Caco-2 (cell line): ENCODE data around the gene FAM216A. TPM values are rescaled to one million over a fixed set of nuclear protein-coding genes. Genes with fewer than 3 reads are reported as not detected.

Experiments
- BruUV-seq: library from RNA; stranded (reverse); fragments of 400-500 nt; replicated peaks from 2 replicates; lab custom pipeline; 2021; lab: Mats Ljungman, UMichigan
- CTCF ChIA-PET: fragments of 300-600 bp; sonication (Branson Sonifier 250); formaldehyde crosslinking; loops from one replicate; lab custom pipeline; 2022; ENCODE audit warnings: antibody characterized with exemption; lab: Charles Lee
- POLR2A ChIA-PET: fragments of 300-600 bp; sonication (Branson Sonifier 250); formaldehyde crosslinking; loops from one replicate; lab custom pipeline; 2022; ENCODE audit warnings: antibody characterized with exemption; lab: Charles Lee
- DNase-seq, 2 experiments: peaks; one replicate each; pipeline versions ENCODE4 v3.0.0 to v3.0.0-alpha.2; 2020 to 2022
- H3K27me3 ChIP-seq: replicated peaks from 2 replicates; pipeline ENCODE4 v1.6.0; 2011; ENCODE audit warnings: low read length; ENCODE audit not compliant: control insufficient read depth, insufficient read depth
- H3K36me3 ChIP-seq: 2 replicates; pipeline ENCODE4 v1.5.1; 2011; ENCODE audit warnings: low read length; ENCODE audit not compliant: control insufficient read depth, insufficient read depth
- H3K4me1 ChIP-seq: fragments of 250-450 bp; sonication (Bioruptor Pico); 2 replicates; pipeline ENCODE4 v1.5.1; 2020; ENCODE audit warnings: mild to moderate bottlenecking
- H3K4me3 ChIP-seq: 2 replicates; pipeline ENCODE4 v1.5.1; 2011; ENCODE audit warnings: low read depth, mild to moderate bottlenecking, control low read depth, low read length
- H3K9me3 ChIP-seq: fragments of 250-450 bp; sonication (Bioruptor Pico); 2 replicates; pipeline ENCODE4 v1.5.1; 2020; ENCODE audit warnings: mild to moderate bottlenecking, moderate library complexity
- H3K27ac Mint-ChIP-seq: one replicate; pipeline ENCODE4 v1.8.0; 2022; ENCODE audit warnings: mixed read lengths; ENCODE audit not compliant: unreplicated experiment
- H3K27me3 Mint-ChIP-seq: one replicate; pipeline ENCODE4 v1.8.0; 2022; ENCODE audit warnings: mixed read lengths; ENCODE audit not compliant: insufficient read depth, unreplicated experiment
- H3K36me3 Mint-ChIP-seq: one replicate; pipeline ENCODE4 v1.8.0; 2022; ENCODE audit warnings: mild to moderate bottlenecking, mixed read lengths; ENCODE audit not compliant: insufficient read depth, unreplicated experiment
- H3K4me1 Mint-ChIP-seq: one replicate; pipeline ENCODE4 v1.8.0; 2022; ENCODE audit warnings: low read depth, mixed read lengths; ENCODE audit not compliant: unreplicated experiment
- H3K4me3 Mint-ChIP-seq: one replicate; pipeline ENCODE4 v1.8.0; 2022; ENCODE audit warnings: mild to moderate bottlenecking, moderate library complexity, mixed read lengths; ENCODE audit not compliant: unreplicated experiment
- H3K9me3 Mint-ChIP-seq: one replicate; pipeline ENCODE4 v1.8.0; 2022; ENCODE audit warnings: mixed read lengths; ENCODE audit not compliant: unreplicated experiment
- intact Hi-C: fragments of 100-400 bp; cut with micrococcal nuclease; formaldehyde crosslinking; loops from one replicate; pipeline ENCODE4 v1.10.0; 2022; ENCODE audit not compliant: unreplicated experiment
- total RNA-seq: library from RNA; stranded (reverse); gene quantifications from 2 replicates; pipeline ENCODE4 v1.2.3, GENCODE V29; 2022
- TF ChIP-seq, protein P1 (sequence below), 2 experiments: fragments of 200-600 bp in 1 of 2; IDR thresholded peaks; 1 replicate in 1 of 2; 2 replicates in 1 of 2; pipeline versions ENCODE4 v1.5.1 to v1.8.0; 2011 to 2022; ENCODE audit warnings: antibody characterized with exemption in 1 of 2, control low read depth in 1 of 2, inconsistent platforms in 1 of 2, low read depth in 1 of 2, low read length in 1 of 2, mild to moderate bottlenecking in 1 of 2, moderate library complexity in 1 of 2; ENCODE audit not compliant: insufficient read depth in 1 of 2, severe bottlenecking in 1 of 2, unreplicated experiment in 1 of 2

The FAM216A gene
- total RNA-seq, 1 experiment from 2014 or later: 13.1 TPM

GRCh38 chr12:110501752-110502738 lies 33.4 kb downstream of the FAM216A start, which contains the start of the genes RAD9B and VPS29:
Gene RAD9B, plus strand, starts transcription at chr12:110502331. Its CDS starts 7 bp downstream, at chr12:110502338.
Gene VPS29, minus strand, starts transcription at chr12:110502111. Its CDS starts 60 bp downstream, at chr12:110502051.
- H3K9me3 Mint-ChIP-seq: no peaks in the 10 kb centered on the region
- H3K27me3 Mint-ChIP-seq: no peaks in the 10 kb centered on the region
- TF ChIP-seq, protein P1, sequence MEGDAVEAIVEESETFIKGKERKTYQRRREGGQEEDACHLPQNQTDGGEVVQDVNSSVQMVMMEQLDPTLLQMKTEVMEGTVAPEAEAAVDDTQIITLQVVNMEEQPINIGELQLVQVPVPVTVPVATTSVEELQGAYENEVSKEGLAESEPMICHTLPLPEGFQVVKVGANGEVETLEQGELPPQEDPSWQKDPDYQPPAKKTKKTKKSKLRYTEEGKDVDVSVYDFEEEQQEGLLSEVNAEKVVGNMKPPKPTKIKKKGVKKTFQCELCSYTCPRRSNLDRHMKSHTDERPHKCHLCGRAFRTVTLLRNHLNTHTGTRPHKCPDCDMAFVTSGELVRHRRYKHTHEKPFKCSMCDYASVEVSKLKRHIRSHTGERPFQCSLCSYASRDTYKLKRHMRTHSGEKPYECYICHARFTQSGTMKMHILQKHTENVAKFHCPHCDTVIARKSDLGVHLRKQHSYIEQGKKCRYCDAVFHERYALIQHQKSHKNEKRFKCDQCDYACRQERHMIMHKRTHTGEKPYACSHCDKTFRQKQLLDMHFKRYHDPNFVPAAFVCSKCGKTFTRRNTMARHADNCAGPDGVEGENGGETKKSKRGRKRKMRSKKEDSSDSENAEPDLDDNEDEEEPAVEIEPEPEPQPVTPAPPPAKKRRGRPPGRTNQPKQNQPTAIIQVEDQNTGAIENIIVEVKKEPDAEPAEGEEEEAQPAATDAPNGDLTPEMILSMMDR (IDR thresholded peaks at IDR 0.05; ENCODE audit: insufficient read depth in 1 of 2, low read depth in 1 of 2, low read length in 1 of 2, severe bottlenecking in 1 of 2, unreplicated experiment in 1 of 2): no peak
- intact Hi-C loops: loop anchor here (1.0 to 5.0 kb wide), 2 partner anchors 34 to 50 kb away; partner anchors contain the start of genes ARPC3, FAM216A and GPN3
- Histone ChIP-seq H3K27me3 (no peaks in the 10 kb centered on the region), H3K4me1 (peaks cover 21% of the 10 kb centered on the region), H3K9me3 (no peaks in the 10 kb centered on the region), H3K36me3 (no peaks in the 10 kb centered on the region), H3K4me3 (peak within 1 kb of the TSS; percentile 55)
- H3K4me1 Mint-ChIP-seq: no peaks in the 10 kb centered on the region
- peak; percentile 99 for DNase-seq
- BruUV-seq: TSS peak; percentile 94
- H3K4me3 Mint-ChIP-seq: peak within 1 kb of the TSS; percentile 95
- H3K27ac Mint-ChIP-seq: peak within 1 kb of the TSS; percentile 97
- H3K36me3 Mint-ChIP-seq: peaks cover 37% of the 10 kb centered on the region
- ChIA-PET POLR2A (interaction anchor here (0.5 to 5.5 kb wide), 5 partner anchors 31 to 204 kb away, joined by 3 to 36 read pairs (median 6); partner anchors contain the start of genes ARPC3, FAM216A and GPN3), CTCF (interaction anchor here (0.7 to 1.3 kb wide), 3 partner anchors 33 to 100 kb away, joined by 4 to 5 read pairs (median 4); partner anchors contain the start of genes FAM216A and GPN3)

DNA sequence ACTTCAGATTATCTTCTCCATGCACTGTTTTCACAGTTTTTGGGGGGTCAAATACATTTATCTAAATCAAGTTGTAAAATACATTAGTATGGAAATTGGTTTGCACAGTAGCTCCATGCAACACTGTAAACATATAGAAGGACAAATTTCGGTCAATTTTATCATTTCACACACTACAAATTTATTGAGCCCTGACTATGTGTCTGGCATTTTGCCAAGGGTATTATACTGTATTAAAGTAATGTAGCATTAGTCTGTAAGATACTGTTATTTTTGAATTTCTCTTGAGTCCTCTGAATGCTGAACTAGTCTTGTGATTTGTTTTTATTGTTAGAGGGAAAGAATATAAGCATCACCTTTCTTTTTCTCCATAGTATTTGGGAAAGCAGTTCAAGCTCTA lies 34.8 kb downstream of the FAM216A start:
- Histone ChIP-seq H3K9me3 (no peaks in the 10 kb centered on the region), H3K27me3 (no peaks in the 10 kb centered on the region), H3K4me1 (peaks cover 21% of the 10 kb centered on the region), H3K4me3 (no peak overlapping the region), H3K36me3 (no peaks in the 10 kb centered on the region)
- Mint-ChIP-seq H3K4me3 (no peak overlapping the region), H3K27me3 (no peaks in the 10 kb centered on the region), H3K27ac (peak overlapping the region; percentile 97), H3K36me3 (peaks cover 26% of the 10 kb centered on the region), H3K4me1 (no peaks in the 10 kb centered on the region), H3K9me3 (no peaks in the 10 kb centered on the region)
- TF ChIP-seq, protein P1 (IDR thresholded peaks at IDR 0.05; ENCODE audit: insufficient read depth in 1 of 2, low read depth in 1 of 2, low read length in 1 of 2, severe bottlenecking in 1 of 2, unreplicated experiment in 1 of 2): no peak
- CTCF ChIA-PET: interaction anchor here (0.6 to 1.3 kb wide), 3 partner anchors 54 to 98 kb away, joined by 3 to 12 read pairs (median 4); partner anchors contain the start of gene ARPC3
- intact Hi-C loops: loop anchor here (5.0 kb wide), 1 partner anchor 51 kb away; the partner anchor contains the start of gene ARPC3
- POLR2A ChIA-PET: interaction anchor here (5.5 kb wide), 1 partner anchor 35 kb away, joined by 36 read pairs; the partner anchor contains the start of genes FAM216A and GPN3
- no TSS peak for BruUV-seq
- no peak for DNase-seq

GRCh38 chr12:110505332-110505731 lies 36.7 kb downstream of the FAM216A start:
- H3K4me3 ChIP-seq: no peak overlapping the region
- no peaks in the 10 kb centered on the region for H3K9me3 ChIP-seq
- TF ChIP-seq, protein P1 (IDR thresholded peaks at IDR 0.05; ENCODE audit: insufficient read depth in 1 of 2, low read depth in 1 of 2, low read length in 1 of 2, severe bottlenecking in 1 of 2, unreplicated experiment in 1 of 2): no peak
- no peak overlapping the region for H3K27ac Mint-ChIP-seq
- intact Hi-C loops: no loop called here
- H3K36me3 Mint-ChIP-seq: peaks cover 15% of the 10 kb centered on the region
- no peak for DNase-seq
- no peaks in the 10 kb centered on the region for H3K4me1 Mint-ChIP-seq
- no TSS peak for BruUV-seq
- no peaks in the 10 kb centered on the region for H3K9me3 Mint-ChIP-seq
- H3K36me3 ChIP-seq: no peaks in the 10 kb centered on the region
- POLR2A ChIA-PET: interaction anchor here (0.5 kb wide), 1 partner anchor 74 kb away, joined by 3 read pairs; no protein-coding TSS in a partner anchor
- H3K27me3 ChIP-seq: no peaks in the 10 kb centered on the region
- CTCF ChIA-PET: no interaction called here
- H3K27me3 Mint-ChIP-seq: no peaks in the 10 kb centered on the region
- H3K4me3 Mint-ChIP-seq: no peak overlapping the region
- H3K4me1 ChIP-seq: peaks cover 6% of the 10 kb centered on the region
